Measurements from ENCODE around the gene MMP24.

DNA sequence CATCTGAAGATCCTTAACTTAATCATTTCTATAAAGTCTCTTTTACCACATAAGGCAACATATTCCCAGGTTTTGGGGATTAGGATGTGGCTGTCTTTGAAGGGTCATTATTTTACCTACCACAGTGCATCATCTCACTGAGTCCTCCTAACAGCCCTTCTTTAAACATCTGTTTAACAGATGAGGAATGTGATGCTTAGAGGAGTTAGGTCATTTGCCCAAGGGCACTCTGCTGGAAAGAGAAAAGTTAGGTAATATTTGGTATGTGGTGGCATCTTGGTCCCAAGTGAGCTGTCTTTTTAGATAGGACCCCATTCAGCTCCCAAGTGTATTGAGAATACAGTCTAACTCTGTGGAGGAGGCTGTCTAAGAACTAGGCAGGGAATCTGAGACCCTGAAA lies 11.0 kb downstream of the MMP24 start:
- TF ChIP-seq, protein P1, sequence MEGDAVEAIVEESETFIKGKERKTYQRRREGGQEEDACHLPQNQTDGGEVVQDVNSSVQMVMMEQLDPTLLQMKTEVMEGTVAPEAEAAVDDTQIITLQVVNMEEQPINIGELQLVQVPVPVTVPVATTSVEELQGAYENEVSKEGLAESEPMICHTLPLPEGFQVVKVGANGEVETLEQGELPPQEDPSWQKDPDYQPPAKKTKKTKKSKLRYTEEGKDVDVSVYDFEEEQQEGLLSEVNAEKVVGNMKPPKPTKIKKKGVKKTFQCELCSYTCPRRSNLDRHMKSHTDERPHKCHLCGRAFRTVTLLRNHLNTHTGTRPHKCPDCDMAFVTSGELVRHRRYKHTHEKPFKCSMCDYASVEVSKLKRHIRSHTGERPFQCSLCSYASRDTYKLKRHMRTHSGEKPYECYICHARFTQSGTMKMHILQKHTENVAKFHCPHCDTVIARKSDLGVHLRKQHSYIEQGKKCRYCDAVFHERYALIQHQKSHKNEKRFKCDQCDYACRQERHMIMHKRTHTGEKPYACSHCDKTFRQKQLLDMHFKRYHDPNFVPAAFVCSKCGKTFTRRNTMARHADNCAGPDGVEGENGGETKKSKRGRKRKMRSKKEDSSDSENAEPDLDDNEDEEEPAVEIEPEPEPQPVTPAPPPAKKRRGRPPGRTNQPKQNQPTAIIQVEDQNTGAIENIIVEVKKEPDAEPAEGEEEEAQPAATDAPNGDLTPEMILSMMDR (conservative IDR thresholded peaks at IDR 0.05 in 1 of 2, IDR thresholded peaks at IDR 0.05 in 1 of 2; ENCODE audit: low read depth in 1 of 2, low read length in 2 of 2) = no peak
- no peak for TF ChIP-seq EZH2 (IDR thresholded peaks at IDR 0.05; ENCODE audit: low read length, missing control alignments)

Data from fibroblast of lung (primary cell).